Stimulated activated naive CD8-positive, alpha-beta T cell treated with anti-CD3 and anti-CD28 coated beads, Interleukin-15, Interleukin-2, amounts not matched to agents 100 U/mL and 50 U/mL, for 24 hours (primary cell): Measurements from ENCODE around the gene SAC3D1.

Source experiments
- ATAC-seq: fragments of 150-1000 bp; cut with Tn5 transposase; one replicate; pipeline ENCODE4 v1.10.0; 2021
- DNase-seq: peaks from one replicate; pipeline ENCODE4 v3.0.0; 2021

SAC3D1 gene

DNA sequence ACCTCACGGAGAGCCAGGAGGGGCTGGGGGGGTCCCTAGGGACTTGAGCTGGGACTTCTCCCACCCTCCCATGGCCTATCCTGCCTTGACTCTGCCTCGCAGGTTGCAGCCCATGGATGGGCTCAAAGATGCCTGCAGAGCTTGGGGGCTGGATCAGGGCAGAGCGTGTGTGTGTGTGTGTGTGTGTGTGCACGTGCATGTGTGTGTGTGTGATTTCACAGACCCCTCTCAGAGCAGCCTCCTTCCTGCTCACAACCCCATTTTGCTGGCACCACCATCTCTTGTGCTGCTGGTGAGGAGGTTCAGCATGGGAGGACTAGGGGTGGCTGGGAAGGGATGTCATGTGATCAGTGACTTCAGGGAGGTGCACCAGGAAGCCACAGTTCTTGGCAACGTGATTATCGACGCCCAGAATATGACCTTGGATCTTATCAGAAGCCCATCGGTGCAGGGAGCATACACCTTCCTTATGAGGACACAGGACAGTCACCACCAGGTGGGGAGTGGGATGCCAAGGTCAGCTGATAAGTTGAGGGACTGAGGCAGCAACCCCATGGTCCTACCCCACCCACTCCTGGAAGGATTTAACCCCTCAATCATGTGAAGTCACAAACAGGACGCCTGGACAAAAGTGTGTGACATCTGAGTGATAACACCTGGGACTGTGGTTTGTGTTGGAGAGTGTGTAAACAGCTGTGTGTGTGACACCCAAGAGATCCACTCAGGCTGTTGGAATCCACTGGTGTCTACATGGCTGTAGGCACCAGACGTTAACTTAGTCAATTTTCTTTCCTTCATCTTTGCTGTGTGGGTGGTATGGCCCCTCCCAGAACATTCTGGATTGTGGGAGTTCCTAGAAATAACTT lies 19.2 kb downstream of the SAC3D1 start:
- no peak for ATAC-seq
- no peak for DNase-seq

DNA sequence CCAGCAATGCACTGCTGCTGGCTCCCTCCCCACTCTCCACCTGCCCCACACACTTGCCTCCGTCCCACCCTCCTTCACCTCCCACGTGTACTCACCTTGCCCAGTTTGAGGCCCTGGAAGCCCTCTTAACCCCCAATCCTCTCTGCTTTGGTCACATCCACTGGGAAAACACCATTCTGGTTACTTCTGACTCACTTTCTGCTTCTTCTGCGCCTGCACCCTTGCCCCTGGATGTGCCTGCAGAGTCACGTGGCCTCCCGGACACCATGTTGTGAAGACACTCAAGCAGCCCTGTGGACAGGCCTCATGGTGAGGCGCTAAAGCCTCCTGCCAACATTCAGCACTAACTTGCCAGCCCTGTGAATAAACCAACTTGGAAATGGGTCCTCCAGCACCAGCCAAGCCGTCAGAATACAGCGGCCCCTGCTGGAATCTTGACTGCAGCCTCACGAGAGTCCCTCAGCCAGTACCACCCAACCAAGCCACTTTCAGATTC lies 20.0 kb downstream of the SAC3D1 start:
- ATAC-seq (no peak), DNase-seq (no peak)

DNA sequence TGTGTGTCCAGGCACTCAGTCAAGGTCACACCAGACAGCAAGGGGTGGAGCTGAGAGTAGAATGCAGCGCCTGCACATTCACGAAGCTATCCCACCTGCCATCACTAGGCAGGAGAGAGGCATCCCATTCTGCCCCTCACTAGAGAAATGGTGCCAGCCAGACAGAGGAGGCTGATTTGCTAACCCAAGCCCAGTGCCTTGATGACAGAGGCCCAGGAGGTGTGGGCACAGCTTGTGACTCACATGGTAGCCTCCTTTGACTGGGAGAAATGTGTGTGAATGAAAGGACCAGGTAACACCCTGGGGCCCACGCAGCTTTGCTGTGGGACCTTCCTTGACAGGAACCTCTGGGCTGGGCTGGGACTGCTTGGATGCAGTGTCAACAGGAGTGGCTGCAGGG lies 22.5 kb downstream of the SAC3D1 start:
- ATAC-seq (no peak), DNase-seq (no peak)

DNA sequence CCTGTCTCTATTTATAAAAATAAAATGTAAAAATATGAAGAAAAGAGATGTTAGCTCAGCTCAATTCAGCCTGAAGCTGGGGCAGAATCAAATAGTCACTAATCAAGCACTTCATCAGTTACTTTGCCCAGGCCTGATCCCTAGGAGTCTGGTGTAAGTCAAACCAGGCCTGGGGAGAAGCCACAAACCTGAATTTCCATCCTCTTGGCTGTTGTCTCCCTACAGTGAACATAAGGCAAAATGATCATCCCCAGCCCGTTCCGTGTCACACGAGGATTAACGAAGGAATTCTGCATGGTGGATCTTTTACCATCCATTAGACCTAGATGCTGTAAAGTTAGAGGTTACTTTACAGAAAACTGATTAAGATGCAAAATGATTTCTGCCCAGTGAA lies 23.8 kb downstream of the SAC3D1 start:
- ATAC-seq = no peak
- no peak for DNase-seq

DNA sequence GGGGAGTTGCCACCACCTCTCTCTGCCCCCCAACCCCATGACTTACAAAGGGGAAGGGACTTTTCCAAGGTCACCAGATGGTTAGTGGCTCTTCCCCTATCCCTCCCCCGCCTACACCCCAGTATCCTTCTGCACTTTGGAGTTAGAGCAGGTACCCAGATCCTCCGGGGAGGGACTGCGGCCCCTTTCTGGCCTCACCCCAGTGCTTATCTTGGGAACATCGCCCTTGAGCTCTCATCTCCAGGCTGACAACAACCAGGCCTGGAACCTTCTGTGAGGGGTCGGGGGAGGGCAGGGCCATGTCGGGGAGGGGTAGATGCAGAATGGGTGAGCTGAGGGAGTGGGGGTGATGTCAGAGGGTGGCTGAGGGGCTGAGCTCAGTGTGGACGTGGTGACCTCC lies 24.8 kb downstream of the SAC3D1 start:
- ATAC-seq = no peak
- no peak for DNase-seq

DNA sequence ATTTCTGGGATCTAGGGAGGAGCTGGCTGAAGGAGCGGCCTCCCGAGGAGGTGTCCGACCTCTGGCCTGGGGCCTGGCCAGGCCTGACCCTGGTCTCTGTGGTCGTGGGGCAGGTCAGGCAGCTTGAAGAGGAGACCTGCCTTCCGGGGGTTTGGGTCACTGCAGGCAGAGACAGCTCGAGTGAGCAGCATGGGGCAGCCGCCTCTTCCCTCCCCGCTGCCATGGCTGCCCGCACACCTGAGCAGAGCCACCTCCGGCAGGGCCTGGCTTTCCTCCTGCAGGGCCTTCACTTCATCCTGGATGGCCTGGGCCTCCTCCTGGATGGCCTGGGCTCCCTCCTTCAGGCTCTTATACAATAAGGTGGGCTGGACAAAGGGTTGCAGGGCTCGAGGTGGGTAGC lies 25.3 kb downstream of the SAC3D1 start:
- ATAC-seq = no peak
- DNase-seq = no peak

DNA sequence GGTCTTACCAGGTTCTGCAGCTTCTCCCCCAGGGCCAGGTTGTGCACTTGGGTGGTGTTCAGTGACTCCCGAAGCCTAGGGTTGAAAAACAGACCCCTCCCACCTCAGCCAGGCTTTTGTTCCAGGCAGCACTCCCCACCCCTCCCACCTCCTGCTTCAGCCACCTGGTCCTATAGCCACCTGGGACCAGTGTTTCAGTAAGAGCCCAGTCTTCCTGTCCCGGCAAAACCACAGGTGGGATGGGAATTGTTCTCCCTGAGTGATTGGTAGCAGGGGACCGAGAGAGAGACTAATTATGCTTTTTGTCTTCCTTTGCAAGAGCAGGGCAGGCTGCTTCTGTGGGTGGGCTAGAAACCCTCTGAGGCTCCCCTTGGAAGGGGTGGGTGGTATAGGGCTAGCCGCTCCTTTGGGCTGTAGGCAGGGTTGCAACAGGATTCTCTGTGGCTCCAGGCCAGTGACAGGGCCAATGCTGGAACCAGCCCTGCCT lies 25.8 kb downstream of the SAC3D1 start:
- ATAC-seq (no peak), DNase-seq (no peak)

DNA sequence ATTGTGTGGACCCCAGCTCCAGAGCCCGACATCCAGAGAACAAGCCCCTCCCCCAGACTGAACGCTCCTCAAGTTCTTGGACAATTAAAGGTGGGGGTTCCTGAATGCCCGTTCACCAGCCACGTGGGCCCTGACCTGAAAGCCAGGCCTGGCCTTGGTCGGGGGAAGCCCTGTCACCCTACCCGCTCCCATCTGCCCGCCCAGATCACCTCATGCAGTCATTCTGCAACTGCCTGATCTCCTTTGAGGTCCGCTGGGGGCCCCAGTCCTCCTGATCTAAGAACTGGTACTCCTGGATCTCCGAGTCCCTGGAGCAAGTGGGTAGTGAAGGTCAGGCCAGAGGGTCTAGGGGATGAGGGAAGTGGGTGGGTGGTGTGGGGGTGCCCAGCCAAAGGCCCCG lies 26.4 kb downstream of the SAC3D1 start:
- ATAC-seq = no peak

DNA sequence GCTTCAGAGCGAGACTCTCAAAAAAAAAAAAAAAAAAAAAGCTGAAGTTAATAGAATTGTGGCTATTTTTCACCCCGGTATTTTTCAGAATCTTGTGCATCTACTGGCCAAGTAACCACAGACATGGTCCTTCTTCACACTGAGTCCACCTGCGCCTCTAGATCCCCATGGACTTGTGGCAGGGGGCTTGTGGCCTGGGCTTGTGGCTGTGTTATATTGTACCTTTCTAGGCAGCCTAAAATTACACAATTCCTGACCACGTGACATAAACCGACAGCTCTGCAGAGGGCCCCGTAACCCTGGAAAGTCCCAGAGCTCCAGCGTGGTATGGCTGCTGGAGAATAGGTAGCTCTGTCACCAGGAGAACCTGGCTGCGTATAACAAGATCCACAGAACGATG lies 28.2 kb downstream of the SAC3D1 start:
- DNase-seq (no peak), ATAC-seq (no peak)

More for the DNA sequence above, 26.4 kb downstream of the SAC3D1 start:
- no peak for DNase-seq

DNA sequence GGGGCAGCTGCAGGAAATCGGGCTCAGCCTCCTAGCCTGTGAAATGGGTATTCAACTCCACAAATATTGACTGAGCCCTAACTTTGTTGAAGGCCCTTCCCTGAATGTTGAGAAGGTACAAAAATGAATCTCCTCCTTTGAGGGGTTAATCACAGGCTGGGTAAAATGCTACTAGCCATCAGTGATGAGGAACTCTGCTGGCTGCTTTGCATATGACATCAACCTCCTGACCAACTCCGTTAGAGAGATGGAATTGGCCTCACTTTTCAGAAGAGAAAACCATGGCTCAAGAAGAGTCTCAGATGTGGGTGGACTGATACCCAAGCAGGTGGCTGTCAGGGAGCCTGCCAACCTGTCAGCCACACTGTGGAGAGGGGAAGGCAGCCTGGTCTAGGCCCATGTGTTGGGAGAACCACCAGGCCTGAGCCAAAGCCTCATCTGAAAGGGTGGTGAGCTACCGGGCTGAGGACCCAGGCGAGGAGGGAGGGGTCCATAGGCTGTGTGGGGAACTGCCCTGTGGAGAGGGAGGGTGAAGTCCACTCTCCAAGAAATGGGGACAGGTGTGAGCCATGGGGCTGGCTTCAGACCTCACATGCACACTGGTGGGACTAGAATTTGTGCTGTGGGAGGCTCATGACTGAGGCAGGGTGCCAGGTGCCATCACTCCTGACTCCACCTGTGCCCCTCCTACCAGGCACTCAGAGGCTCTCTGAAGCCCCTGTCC lies 31.1 kb downstream of the SAC3D1 start:
- DNase-seq (no peak), ATAC-seq (no peak)

DNA sequence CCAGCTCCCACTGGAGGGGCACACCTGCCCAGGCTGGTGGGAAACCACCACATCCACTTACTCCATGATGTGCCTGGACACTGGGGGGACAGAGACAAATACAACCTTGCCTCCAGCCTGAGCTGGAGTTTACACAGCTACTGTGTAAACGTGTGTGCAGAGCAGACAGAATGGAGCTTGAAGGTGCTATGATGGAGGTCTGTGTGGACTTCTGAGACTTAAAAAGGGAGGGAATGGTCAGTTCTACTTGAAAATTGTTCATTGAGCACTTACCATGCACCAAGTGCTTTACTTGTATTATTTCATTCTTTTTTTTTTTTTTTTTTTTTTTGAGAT lies 31.6 kb downstream of the SAC3D1 start:
- DNase-seq (no peak), ATAC-seq (no peak)

DNA sequence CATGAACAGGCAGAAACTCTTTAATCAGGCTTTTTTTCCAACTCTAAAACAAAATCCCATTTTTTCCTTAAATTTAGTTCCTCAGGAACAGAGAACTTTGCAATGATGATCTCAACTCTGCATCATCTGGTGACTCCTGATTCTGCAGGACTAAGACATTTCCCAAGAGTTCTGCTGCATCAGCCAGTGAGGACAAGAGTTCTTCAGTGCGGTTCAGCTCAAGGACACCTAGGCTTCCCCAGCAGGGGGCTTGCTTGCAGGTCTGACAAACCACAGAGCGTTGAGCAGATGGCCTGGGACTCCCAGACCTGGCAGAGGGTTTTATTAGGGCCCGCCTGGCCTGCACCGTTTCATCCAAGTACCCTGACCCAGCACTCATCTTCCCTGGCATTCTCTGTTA lies 36.4 kb downstream of the SAC3D1 start:
- ATAC-seq (no peak), DNase-seq (no peak)

DNA sequence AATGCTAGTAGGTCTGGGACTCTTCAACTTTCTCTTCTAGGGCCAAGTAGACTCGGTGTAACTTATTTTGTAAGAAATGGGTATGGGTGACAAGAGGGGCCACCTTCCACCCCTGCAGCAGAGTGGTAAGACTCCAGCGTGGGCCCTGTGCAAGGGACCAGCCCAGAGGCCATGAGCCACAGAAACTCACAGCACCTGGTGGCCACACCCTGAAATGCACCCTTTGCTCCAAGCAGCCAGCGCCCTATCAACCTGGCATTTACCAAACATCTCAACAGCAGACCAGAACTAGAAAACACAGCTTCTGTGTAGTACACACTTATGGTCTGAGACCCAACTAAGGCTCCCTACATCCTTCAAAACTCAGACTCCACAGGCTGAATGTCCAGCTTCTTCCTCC lies 37.1 kb downstream of the SAC3D1 start:
- peak; percentile 72 for DNase-seq

DNA sequence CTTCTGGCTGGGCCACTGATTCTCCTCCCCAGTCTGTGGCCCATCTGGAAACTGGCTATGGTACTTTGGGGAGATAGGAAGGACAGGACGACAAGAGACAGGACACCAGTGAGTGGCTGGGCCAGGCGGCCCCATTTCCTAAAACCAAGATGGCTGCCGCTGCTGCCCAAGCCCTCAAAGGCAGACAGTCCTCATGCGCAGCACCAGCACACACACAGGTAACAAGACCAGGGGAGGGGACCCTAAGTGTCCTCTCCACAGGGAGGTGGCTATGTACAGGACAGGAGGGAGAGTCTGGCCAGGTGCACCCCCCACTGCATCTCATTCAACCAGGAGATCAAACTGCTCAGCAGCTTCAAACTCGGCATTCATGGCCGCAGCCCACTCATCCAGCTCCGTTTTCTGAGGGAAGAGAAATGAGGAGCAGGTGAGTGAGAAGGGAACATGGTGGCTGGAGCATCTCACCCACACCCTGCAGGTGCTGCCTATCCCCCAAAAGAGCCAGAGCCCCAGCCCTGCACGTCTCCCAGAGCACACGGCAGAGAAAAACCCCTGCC lies 37.9 kb downstream of the SAC3D1 start:
- DNase-seq (no peak), ATAC-seq (no peak)

More for the DNA sequence above, 37.1 kb downstream of the SAC3D1 start:
- peak; percentile 69 for ATAC-seq

DNA sequence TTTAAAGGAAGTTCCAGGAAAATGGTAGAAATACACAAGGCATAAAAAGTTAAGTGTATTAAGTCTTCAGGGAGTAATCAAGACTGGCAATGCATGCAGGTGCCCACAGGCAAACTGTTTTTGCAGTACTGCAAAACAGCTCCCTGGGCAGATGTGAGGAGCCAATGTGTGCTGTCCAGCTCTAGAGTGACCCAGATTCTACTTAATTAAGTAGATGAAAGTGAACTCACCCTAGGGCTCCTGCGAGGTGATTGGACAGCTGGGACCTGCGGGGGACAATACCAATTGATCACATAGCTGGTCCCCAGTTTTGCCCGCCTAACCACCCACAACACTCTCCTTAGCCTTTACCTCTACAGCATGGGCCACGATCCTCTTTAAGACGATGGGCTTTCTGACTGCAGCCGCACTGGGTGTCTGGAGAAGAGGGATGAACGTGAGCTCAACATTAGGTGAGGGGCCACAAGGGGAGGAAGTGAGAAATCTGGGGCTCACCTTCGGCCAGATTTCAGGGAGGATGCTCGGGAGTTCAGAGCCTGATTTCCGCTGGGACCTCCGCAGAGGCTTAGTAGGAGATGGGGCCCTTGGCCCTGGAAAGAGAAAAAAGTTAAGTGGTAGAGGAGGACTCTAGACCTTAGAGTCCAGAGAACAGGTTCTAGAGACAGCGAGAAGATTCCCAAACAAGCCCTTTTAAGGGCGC lies 42.3 kb downstream of the SAC3D1 start:
- no peak for DNase-seq
- no peak for ATAC-seq

DNA sequence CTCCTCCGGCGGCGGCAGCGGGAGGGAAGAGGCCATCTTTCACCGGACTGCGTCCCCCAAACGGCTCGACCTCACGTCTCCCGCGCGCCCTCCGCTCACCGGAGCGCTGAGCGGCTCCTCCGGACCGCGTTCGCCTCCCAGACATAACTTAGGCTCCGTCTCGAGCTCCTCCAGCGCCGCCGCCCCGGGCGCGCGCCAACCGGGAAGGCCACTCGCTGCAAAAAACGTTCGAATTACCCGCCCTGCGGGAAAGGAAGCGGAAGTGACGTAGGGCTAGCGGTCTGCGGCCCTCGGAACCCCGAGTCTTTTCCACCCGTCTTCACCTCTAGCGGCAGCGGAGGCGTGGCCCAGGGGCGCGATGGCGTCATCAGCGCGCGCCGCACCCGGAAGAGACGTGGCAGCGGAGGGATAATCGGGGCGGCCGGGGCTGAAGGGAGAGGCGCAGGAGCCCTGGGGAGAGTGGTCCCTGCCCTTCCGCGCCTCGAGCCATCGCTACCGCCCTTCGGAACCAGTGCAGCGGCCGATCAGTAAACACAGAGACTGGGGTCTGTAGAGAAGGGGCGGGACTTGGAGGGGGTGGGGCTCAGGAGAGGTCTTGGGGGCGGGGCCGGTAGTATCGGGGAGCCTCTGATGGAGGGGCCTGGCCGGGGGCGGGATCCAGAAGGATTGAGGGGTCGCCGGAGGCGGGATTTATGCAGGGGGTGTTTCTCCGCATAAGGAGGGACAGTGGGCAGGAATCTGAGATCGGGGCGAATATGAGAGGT lies 43.0 kb downstream of the SAC3D1 start, which contains the start of the genes CDCA5 and ZFPL1:
TSS of gene CDCA5 (minus strand) at position 207 of the 764 bp plus-strand sequence. CDS start at position 145, 62 bp downstream.
TSS of gene ZFPL1 (plus strand) at position 389 of the 764 bp plus-strand sequence. CDS start 477 bp downstream, outside the sequence.
- ATAC-seq (peak; percentile 83), DNase-seq (peak; percentile 98)

DNA sequence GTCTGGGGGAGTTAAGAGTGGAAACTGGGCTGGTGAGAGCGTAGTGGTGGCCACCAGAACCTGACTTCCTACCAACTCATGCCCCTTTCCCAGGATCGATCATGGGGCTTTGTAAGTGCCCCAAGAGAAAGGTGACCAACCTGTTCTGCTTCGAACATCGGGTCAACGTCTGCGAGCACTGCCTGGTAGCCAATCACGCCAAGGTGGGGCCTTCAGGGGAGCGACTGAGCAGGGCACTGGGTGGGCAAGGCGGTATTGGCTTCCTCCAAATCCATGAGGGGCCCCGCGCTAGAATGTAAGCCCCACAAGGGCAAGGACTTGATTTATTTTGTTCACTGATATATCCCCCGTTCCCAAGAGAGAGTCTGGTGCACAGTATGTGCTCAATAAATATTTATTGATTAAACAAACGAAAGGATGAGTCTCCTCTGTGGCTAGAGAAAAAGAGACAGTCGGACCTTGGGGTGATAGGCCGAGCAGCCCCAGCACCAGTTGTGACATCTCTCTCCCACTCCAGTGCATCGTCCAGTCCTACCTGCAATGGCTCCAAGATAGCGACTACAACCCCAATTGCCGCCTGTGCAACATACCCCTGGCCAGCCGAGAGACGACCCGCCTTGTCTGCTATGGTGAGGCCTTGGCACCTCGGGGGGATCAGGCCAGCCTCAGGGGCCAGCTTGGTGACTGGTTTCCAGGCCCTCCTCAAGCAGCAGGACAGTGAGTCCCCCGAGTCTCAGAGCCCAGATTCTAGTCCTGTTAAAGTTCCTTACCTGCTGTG lies 43.8 kb downstream of the SAC3D1 start:
- ATAC-seq (peak; percentile 1), DNase-seq (no peak)

DNA sequence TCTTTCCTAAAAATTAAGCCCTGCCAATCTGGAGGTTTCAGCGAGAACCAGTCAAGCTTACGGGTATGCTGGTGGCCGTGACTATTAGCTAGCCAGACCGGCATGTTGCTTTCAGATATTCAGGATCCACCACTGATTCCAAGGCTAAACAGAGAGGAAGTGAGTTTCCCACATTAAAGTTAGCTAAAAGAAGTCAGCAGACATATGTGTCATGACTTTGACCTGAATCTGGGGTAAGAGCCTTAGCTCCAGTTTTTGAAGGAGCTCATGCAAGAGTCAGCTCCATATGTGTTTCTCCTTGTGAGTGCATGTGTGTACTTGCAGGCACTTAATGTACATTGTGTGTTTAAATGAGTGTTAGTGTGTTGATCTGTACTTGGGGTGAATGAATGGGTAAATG lies 44.4 kb downstream of the SAC3D1 start:
- DNase-seq (no peak), ATAC-seq (no peak)

DNA sequence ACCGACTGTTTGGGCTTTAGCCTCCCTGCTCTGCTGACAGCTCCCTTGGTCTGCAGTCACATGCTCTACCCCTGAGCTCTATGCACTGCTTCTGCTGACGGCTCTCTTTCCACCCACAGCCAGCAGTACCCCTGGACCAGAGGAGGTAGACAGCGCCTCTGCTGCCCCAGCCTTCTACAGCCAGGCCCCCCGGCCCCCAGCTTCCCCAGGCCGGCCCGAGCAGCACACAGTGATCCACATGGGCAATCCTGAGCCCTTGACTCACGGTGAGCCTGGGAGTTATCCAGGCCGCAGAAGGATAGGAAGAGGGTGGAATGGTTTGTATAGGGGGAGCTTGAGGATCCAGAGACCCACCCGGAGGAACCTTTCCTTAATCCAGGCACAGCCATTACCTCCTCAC lies 45.8 kb downstream of the SAC3D1 start:
- DNase-seq (no peak), ATAC-seq (no peak)

DNA sequence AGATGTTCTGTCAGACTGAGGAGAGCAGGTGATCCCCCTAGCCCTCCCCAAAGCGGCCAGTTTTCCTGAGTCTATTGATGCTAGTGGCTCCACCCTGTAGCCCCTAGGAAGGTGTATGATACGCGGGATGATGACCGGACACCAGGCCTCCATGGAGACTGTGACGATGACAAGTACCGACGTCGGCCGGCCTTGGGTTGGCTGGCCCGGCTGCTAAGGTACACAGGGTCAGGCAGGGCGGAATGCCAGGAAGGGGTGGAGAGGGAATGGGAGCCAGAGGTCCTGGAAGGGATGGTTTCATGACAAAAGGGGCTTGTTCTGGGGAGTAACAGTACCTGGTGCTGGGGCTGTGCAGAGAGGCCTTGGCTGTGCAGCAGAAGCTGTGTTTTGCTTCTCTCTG lies 46.2 kb downstream of the SAC3D1 start:
- ATAC-seq (no peak), DNase-seq (no peak)

DNA sequence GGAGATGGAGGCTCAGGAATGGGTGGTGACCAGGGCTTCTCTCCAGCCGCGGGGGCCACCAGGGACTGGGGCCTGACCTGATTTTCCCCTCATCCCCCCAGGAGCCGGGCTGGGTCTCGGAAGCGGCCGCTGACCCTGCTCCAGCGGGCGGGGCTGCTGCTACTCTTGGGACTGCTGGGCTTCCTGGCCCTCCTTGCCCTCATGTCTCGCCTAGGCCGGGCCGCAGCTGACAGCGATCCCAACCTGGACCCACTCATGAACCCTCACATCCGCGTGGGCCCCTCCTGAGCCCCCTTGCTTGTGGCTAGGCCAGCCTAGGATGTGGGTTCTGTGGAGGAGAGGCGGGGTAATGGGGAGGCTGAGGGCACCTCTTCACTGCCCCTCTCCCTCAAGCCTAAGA lies 46.8 kb downstream of the SAC3D1 start:
- no peak for ATAC-seq
- no peak for DNase-seq
